T follicular helper cell (primary cell): ENCODE data around the gene GMPPA.
A peak's percentile ranks its signal among the peaks of the same experiment; 100 is the strongest.

ENCODE experiments used
- DNase-seq: peaks from one replicate; pipeline ENCODE4 v3.0.0-alpha.2; 2020; ENCODE audit warnings: low read depth

GMPPA gene

GRCh38 chr2:219540784-219541504 is 42.3 kb downstream of the GMPPA start:
- no peak for DNase-seq

- DNase-seq: peak; percentile 79
Observed at GRCh38 chr2:219541611-219542180, 43.0 kb downstream of the GMPPA start.

- DNase-seq: no peak
Observed at GRCh38 chr2:219542931-219543595, 44.4 kb downstream of the GMPPA start.

GRCh38 chr2:219543596-219544358 is 45.1 kb downstream of the GMPPA start, which contains the start of the genes CHPF and TMEM198:
Gene CHPF, minus strand, starts transcription at chr2:219543809. Its CDS starts 271 bp downstream, at chr2:219543538.
Gene TMEM198, plus strand, starts transcription at chr2:219544028. Its CDS starts 700 bp downstream, at chr2:219544728.
- peak; percentile 87 for DNase-seq

GRCh38 chr2:219544567-219544966 is 45.9 kb downstream of the GMPPA start:
- no peak for DNase-seq

GRCh38 chr2:219545295-219545942 is 46.7 kb downstream of the GMPPA start:
- no peak for DNase-seq

- no peak for DNase-seq
Observed at GRCh38 chr2:219545943-219546352, 47.3 kb downstream of the GMPPA start.

GRCh38 chr2:219547621-219548020 is 48.9 kb downstream of the GMPPA start:
- no peak for DNase-seq

GRCh38 chr2:219548990-219549389 is 50.3 kb downstream of the GMPPA start:
- DNase-seq: no peak

- no peak for DNase-seq
Observed at GRCh38 chr2:219549619-219550018, 50.9 kb downstream of the GMPPA start.

- no peak for DNase-seq
Observed at GRCh38 chr2:219551441-219552381, 53.0 kb downstream of the GMPPA start.

GRCh38 chr2:219552382-219553167 is 53.9 kb downstream of the GMPPA start:
- peak; percentile 65 for DNase-seq

- DNase-seq: no peak
Observed at GRCh38 chr2:219553168-219553417, 54.4 kb downstream of the GMPPA start.

GRCh38 chr2:219553463-219553963 is 54.8 kb downstream of the GMPPA start:
- DNase-seq: no peak

- no peak for DNase-seq
Observed at GRCh38 chr2:219554350-219554749, 55.7 kb downstream of the GMPPA start.

- no peak for DNase-seq
Observed at GRCh38 chr2:219555956-219556355, 57.3 kb downstream of the GMPPA start.

- DNase-seq: no peak
Observed at GRCh38 chr2:219556413-219556812, 57.7 kb downstream of the GMPPA start.
